Measurements from ENCODE around the gene MED12L. TPM values are rescaled to one million over a fixed set of nuclear protein-coding genes. Genes with fewer than 3 reads are reported as not detected.

Gene MED12L
- total and polyA plus RNA-seq, 7 donors, result 0.16 to 0.71 (median 0.28) TPM; not detected in 2

DNA sequence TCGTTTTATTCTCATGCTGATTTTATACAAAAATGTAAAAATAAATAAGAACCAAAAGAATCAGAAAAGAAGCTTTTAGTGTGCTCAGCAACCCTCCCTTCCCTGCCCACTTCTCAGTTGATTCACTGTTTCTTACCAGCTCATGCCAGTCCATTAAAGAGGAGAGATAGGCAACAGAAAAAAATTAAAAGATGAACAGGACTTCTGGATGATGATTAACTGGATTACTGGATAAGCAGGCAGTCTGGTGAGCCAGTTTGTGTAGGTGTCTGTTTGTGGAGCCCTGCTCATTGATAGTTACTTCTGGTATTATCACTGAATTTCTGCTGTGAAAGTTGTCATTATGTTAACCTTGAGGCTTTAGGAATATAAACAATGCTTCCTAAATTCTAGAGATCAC is 132.7 kb downstream of the MED12L start:
- TF ChIP-seq EP300 (IDR thresholded peaks at IDR 0.05) (no peak), POLR2A (IDR thresholded peaks at IDR 0.05) (no peak), POLR2AphosphoS5 (IDR thresholded peaks at IDR 0.05) (no peak)
- TF ChIP-seq, protein P1, sequence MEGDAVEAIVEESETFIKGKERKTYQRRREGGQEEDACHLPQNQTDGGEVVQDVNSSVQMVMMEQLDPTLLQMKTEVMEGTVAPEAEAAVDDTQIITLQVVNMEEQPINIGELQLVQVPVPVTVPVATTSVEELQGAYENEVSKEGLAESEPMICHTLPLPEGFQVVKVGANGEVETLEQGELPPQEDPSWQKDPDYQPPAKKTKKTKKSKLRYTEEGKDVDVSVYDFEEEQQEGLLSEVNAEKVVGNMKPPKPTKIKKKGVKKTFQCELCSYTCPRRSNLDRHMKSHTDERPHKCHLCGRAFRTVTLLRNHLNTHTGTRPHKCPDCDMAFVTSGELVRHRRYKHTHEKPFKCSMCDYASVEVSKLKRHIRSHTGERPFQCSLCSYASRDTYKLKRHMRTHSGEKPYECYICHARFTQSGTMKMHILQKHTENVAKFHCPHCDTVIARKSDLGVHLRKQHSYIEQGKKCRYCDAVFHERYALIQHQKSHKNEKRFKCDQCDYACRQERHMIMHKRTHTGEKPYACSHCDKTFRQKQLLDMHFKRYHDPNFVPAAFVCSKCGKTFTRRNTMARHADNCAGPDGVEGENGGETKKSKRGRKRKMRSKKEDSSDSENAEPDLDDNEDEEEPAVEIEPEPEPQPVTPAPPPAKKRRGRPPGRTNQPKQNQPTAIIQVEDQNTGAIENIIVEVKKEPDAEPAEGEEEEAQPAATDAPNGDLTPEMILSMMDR (IDR thresholded peaks at IDR 0.05), result no peak
- Histone ChIP-seq H3K36me3 (no peaks in the 10 kb centered on the region), H3K4me1 (peaks cover 0 to 22% (median 8%) of the 10 kb centered on the region in 4 donors), H3K27me3 (no peaks in the 10 kb centered on the region), H3K27ac (no peak overlapping the region), H3K4me3 (no peak overlapping the region), H3K9me3 (no peaks in the 10 kb centered on the region)
- intact Hi-C loops (cut with DNase I), result no loop called here
- DNase-seq, result no peak
- 69 to 75% methylated on average over 1 of the region's 1 CpG for WGBS, 2 donors

DNA sequence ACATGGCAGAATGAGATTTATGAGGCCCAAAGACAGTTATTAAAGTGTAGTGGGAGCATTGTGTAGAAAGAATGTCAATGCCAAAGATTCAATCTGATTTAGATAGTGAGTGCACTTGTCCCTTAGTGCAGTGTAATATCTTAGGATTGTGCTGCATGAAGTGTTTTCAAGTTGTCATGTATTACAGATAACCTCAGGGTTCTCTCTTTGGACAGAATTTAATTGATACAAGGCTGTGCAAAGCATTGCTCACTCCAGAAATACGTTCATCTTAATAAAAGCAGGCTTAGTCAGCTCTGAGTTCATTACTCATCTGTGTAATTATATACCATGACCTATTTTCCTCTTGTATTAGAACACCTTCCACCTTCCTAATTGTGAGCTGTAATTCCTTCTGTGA is 133.6 kb downstream of the MED12L start:
- 52 to 54% methylated on average over 1 of the region's 1 CpG for WGBS, 2 donors
- Histone ChIP-seq H3K27me3 (no peaks in the 10 kb centered on the region), H3K9me3 (no peaks in the 10 kb centered on the region), H3K4me1 (peaks cover 0 to 22% (median 8%) of the 10 kb centered on the region in 4 donors), H3K36me3 (no peaks in the 10 kb centered on the region), H3K4me3 (no peak overlapping the region), H3K27ac (no peak overlapping the region)
- intact Hi-C loops (cut with DNase I), result no loop called here
- TF ChIP-seq, protein P1 (IDR thresholded peaks at IDR 0.05), result no peak
- DNase-seq, result no peak

DNA sequence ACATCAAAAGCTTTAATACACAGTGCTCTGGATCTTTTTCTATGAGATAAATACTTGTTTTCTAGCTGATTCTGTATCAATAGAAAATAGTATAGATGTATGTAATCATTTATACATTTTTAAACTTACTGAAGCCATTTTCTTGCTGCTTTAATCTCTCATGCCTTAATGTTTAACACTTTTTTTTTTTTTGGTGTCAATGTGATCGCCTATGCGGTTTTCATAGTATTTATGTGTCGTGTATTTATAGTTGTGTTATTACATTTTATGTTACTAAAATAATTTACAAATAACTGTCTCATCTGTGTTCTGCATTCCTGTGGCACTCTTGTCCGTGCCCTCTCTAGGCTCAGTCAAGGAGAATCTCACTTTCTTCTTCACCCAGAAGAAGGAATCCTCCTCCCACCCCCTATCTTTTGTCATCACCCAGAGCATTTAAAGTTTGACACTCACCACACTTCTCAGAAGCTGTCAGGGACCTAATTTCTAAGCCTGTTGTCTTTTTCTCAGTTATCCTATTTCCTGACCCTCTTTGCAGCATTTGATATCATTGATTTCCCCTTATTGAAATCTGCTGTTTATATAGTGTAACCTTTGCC is 138.9 kb downstream of the MED12L start:
- DNase-seq, result no peak
- Histone ChIP-seq H3K27ac (no peak overlapping the region), H3K36me3 (no peaks in the 10 kb centered on the region), H3K27me3 (no peaks in the 10 kb centered on the region), H3K4me3 (no peak overlapping the region), H3K4me1 (peaks cover 0 to 32% (median 18%) of the 10 kb centered on the region in 4 donors), H3K9me3 (no peaks in the 10 kb centered on the region)
- no peak for TF ChIP-seq POLR2AphosphoS5 (IDR thresholded peaks at IDR 0.05)
- TF ChIP-seq, protein P1 (IDR thresholded peaks at IDR 0.05), result no peak
- TF ChIP-seq POLR2A (IDR thresholded peaks at IDR 0.05), result no peak
- TF ChIP-seq EP300 (IDR thresholded peaks at IDR 0.05), result no peak
- intact Hi-C loops (cut with DNase I), result loop anchor here (10.0 kb wide), 1 partner anchor 610 kb away; no protein-coding TSS in a partner anchor
- 89% methylated on average over 4 of the region's 4 CpGs for WGBS, 2 donors

DNA sequence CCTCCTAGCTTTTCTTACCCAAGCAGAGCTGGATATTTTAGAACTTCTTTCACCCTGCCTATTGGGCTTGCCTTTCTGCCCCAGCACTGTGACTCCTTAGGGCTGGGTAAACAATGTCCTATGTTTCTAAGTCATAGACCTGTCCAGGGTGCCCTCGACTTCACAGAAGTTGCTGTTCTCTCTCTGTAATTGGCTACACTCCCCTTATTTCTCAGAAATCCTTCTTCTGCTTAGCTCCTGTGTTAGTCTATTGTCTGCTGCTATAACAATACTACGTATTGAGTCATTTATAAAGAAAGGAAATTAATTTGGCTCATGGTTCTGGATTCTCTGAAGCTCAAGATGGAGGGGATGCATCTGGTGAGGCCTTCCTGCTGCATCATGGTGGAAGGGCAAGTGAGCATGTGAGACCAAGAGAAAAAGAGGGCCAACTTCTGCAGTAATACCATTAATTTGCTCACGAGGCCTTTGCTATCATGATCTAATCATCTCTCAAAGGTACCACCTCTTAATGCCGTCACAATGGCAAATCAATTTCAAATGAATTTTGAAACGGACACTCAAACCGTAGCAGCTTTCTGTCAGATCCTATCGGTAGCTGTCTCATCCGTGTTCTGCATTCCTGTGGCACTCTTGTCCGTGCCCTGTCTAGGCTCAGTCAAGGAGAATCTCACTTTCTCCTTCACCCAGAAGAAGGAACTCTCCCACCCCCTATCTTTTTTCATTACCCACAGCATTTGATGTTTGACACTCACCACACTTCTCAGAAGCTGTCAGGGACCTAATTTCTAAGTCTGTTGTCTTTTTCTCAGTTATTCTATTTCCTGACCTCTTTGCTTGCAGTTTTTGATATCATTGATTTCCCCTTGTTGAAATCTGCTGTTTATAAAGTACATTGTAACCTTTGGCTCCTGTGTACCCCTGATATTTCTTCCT is 139.8 kb downstream of the MED12L start:
- TF ChIP-seq, protein P1 (IDR thresholded peaks at IDR 0.05), result no peak
- no peak for TF ChIP-seq POLR2AphosphoS5 (IDR thresholded peaks at IDR 0.05)
- TF ChIP-seq EP300 (IDR thresholded peaks at IDR 0.05), result no peak
- no peak for TF ChIP-seq POLR2A (IDR thresholded peaks at IDR 0.05)
- Histone ChIP-seq H3K9me3 (no peaks in the 10 kb centered on the region), H3K27me3 (no peaks in the 10 kb centered on the region), H3K36me3 (no peaks in the 10 kb centered on the region), H3K4me3 (no peak overlapping the region), H3K27ac (no peak overlapping the region), H3K4me1 (peaks cover 0 to 32% (median 18%) of the 10 kb centered on the region in 4 donors)
- DNase-seq, result no peak
- WGBS, 2 donors, result 79 to 83% methylated on average over 9 of the region's 9 CpGs
- intact Hi-C loops (cut with DNase I), result loop anchor here (5.0 to 10.0 kb wide), 2 partner anchors 58 to 609 kb away; no protein-coding TSS in a partner anchor
